H9 (cell line): ENCODE data around the gene MFRP. TPM values are rescaled to one million over a fixed set of nuclear protein-coding genes. Genes with fewer than 3 reads are reported as not detected.

Experiments
- DNase-seq: peaks from one replicate; pipeline ENCODE4 v3.0.0-alpha.2; 2017
- H2AFZ ChIP-seq: one replicate; pipeline ENCODE4 v1.6.1; 2013; ENCODE audit warnings: mild to moderate bottlenecking, low read length, control low read depth, moderate library complexity
- H2AK5ac ChIP-seq: 2 replicates; pipeline ENCODE4 v1.6.1; 2013; ENCODE audit warnings: low read length, control low read depth, mixed read lengths; ENCODE audit not compliant: insufficient read length
- H2BK120ac ChIP-seq: one replicate; pipeline ENCODE4 v1.6.1; 2013; ENCODE audit warnings: low read depth, mild to moderate bottlenecking, low read length, control low read depth, inconsistent platforms; ENCODE audit not compliant: poor library complexity, severe bottlenecking
- H2BK12ac ChIP-seq: 2 replicates; pipeline ENCODE4 v1.6.1; 2013; ENCODE audit warnings: low read length, control low read depth, mixed read lengths, low read depth; ENCODE audit not compliant: insufficient read length
- H2BK15ac ChIP-seq: 2 replicates; pipeline ENCODE4 v1.6.1; 2013; ENCODE audit warnings: low read depth, low read length, control low read depth
- H2BK20ac ChIP-seq: one replicate; pipeline ENCODE4 v1.6.1; 2013; ENCODE audit warnings: low read depth, mild to moderate bottlenecking, low read length, control low read depth, inconsistent platforms; ENCODE audit not compliant: poor library complexity, severe bottlenecking
- H2BK5ac ChIP-seq: 2 replicates; pipeline ENCODE4 v1.6.1; 2013; ENCODE audit warnings: low read length, control low read depth, mixed read lengths; ENCODE audit not compliant: insufficient read length
- H3K14ac ChIP-seq: 2 replicates; pipeline ENCODE4 v1.6.1; 2013; ENCODE audit warnings: low read length, control low read depth; ENCODE audit not compliant: insufficient read depth
- H3K18ac ChIP-seq: 2 replicates; pipeline ENCODE4 v1.6.1; 2013; ENCODE audit warnings: low read depth, mild to moderate bottlenecking, mixed read lengths, low read length, control low read depth; ENCODE audit not compliant: insufficient read length
- H3K23ac ChIP-seq: 2 replicates; pipeline ENCODE4 v1.6.1; 2013; ENCODE audit warnings: low read length, control low read depth, mixed read lengths, low read depth; ENCODE audit not compliant: insufficient read length
- H3K23me2 ChIP-seq: 2 replicates; pipeline ENCODE4 v1.6.1; 2013; ENCODE audit warnings: low read depth, mild to moderate bottlenecking, mixed read lengths, low read length, control low read depth; ENCODE audit not compliant: insufficient read length, poor library complexity, severe bottlenecking
- H3K27ac ChIP-seq: 2 replicates; pipeline ENCODE4 v1.5.1; 2013; ENCODE audit warnings: low read length, control low read depth, mixed read lengths, low read depth; ENCODE audit not compliant: insufficient read length
- H3K27me3 ChIP-seq: 2 replicates; pipeline ENCODE4 v1.6.1; 2013; ENCODE audit warnings: low read length, control low read depth, inconsistent platforms; ENCODE audit not compliant: insufficient read depth
- H3K4ac ChIP-seq: 2 replicates; pipeline ENCODE4 v1.6.1; 2013; ENCODE audit warnings: low read depth, mild to moderate bottlenecking, control low read depth, inconsistent platforms, low read length, moderate library complexity
- H3K4me1 ChIP-seq: 2 replicates; pipeline ENCODE4 v1.6.1; 2013; ENCODE audit warnings: low read length, control low read depth, inconsistent platforms; ENCODE audit not compliant: insufficient read depth
- H3K4me2 ChIP-seq: 2 replicates; pipeline ENCODE4 v1.6.1; 2013; ENCODE audit warnings: low read length, control low read depth, mixed read lengths; ENCODE audit not compliant: insufficient read length, insufficient read depth
- H3K56ac ChIP-seq: 2 replicates; pipeline ENCODE4 v1.6.1; 2013; ENCODE audit warnings: low read depth, mild to moderate bottlenecking, mixed read lengths, low read length, control low read depth; ENCODE audit not compliant: insufficient read length
- H3K79me1 ChIP-seq: 2 replicates; pipeline ENCODE4 v1.6.1; 2013; ENCODE audit warnings: low read depth, mild to moderate bottlenecking, moderate library complexity, low read length, control low read depth, inconsistent platforms; ENCODE audit not compliant: insufficient read depth, poor library complexity, severe bottlenecking
- H3K79me2 ChIP-seq: 2 replicates; pipeline ENCODE4 v1.6.1; 2013; ENCODE audit warnings: low read length, control low read depth, inconsistent platforms; ENCODE audit not compliant: insufficient read depth
- H3K9ac ChIP-seq: 2 replicates; pipeline ENCODE4 v1.6.1; 2013; ENCODE audit warnings: low read length, control low read depth, mixed read lengths; ENCODE audit not compliant: insufficient read length; ENCODE audit errors: extremely low read depth
- H3K9me3 ChIP-seq: one replicate; pipeline ENCODE4 v1.6.1; 2013; ENCODE audit warnings: low read depth, low read length, inconsistent platforms; ENCODE audit not compliant: control insufficient read depth
- H3T11ph ChIP-seq: one replicate; pipeline ENCODE4 v1.6.1; 2013; ENCODE audit warnings: mild to moderate bottlenecking, low read length, control low read depth, inconsistent platforms
- H4K20me1 ChIP-seq: one replicate; pipeline ENCODE4 v1.6.1; 2013; ENCODE audit not compliant: control insufficient read depth, insufficient read length, insufficient read depth
- H4K5ac ChIP-seq: 2 replicates; pipeline ENCODE4 v1.6.1; 2013; ENCODE audit warnings: low read depth, mild to moderate bottlenecking, mixed read lengths, low read length, control low read depth; ENCODE audit not compliant: insufficient read length
- H4K8ac ChIP-seq: replicated peaks from 2 replicates; pipeline ENCODE4 v1.6.1; 2013; ENCODE audit warnings: low read length, control low read depth, mixed read lengths, low read depth; ENCODE audit not compliant: insufficient read length
- H4K91ac ChIP-seq: 2 replicates; pipeline ENCODE4 v1.6.1; 2013; ENCODE audit warnings: low read depth, mild to moderate bottlenecking, moderate library complexity, mixed read lengths, low read length, control low read depth; ENCODE audit not compliant: insufficient read length
- H3K27ac Mint-ChIP-seq, 3 experiments: 2 replicates in 2 of 3; 3 replicates in 1 of 3; pipeline ENCODE4 v1.8.0; 2020 to 2021; ENCODE audit warnings: mixed read lengths in 3 of 3, mild to moderate bottlenecking in 1 of 3, moderate library complexity in 1 of 3
- H3K27me3 Mint-ChIP-seq: 2 replicates; pipeline ENCODE4 v1.8.0; 2021; ENCODE audit warnings: low read depth, mild to moderate bottlenecking, moderate library complexity, mixed read lengths
- H3K36me3 Mint-ChIP-seq, 3 experiments: 2 replicates in 2 of 3; 3 replicates in 1 of 3; pipeline ENCODE4 v1.8.0; 2020 to 2021; ENCODE audit warnings: low read depth in 3 of 3, mixed read lengths in 3 of 3; ENCODE audit not compliant: insufficient read depth in 1 of 3
- H3K4me1 Mint-ChIP-seq, 2 experiments: 2 replicates each; pipeline ENCODE4 v1.8.0; 2020; ENCODE audit warnings: mixed read lengths in 2 of 2
- H3K4me3 Mint-ChIP-seq, 2 experiments: 2 replicates in 1 of 2; 3 replicates in 1 of 2; pipeline ENCODE4 v1.8.0; 2020 to 2021; ENCODE audit warnings: mild to moderate bottlenecking in 2 of 2, mixed read lengths in 2 of 2, moderate library complexity in 1 of 2
- H3K9me3 Mint-ChIP-seq, 2 experiments: 2 replicates in 1 of 2; 3 replicates in 1 of 2; pipeline ENCODE4 v1.8.0; 2020; ENCODE audit warnings: mild to moderate bottlenecking in 2 of 2, mixed read lengths in 2 of 2, moderate library complexity in 1 of 2
- CTCF ChIP-seq: fragments of 200-600 bp; sonication (generic); conservative IDR thresholded peaks from 3 replicates; pipeline ENCODE4 v1.8.0; 2021; ENCODE audit warnings: antibody characterized with exemption, mild to moderate bottlenecking
- WGBS: extraction: QIAGEN DNeasy Blood & Tissue Kit; methylation state at CpG from one replicate; pipeline ENCODE4 v1.1.7; 2013; ENCODE audit warnings: missing lambda C conversion rate, low lambda C conversion rate, mixed read lengths; ENCODE audit not compliant: insufficient read length; ENCODE audit errors: extremely low coverage; 5-methylcytosine and 5-hydroxymethylcytosine counted together
- total RNA-seq: library from RNA; stranded (reverse); gene quantifications from 2 replicates; pipeline ENCODE4 v1.2.1, GENCODE V29; 2021

Gene MFRP
- total RNA-seq, 1 experiment from 2014 or later = not detected

GRCh38 chr11:119369132-119369925 lies 22.8 kb upstream of the MFRP start:
- no peaks in the 10 kb centered on the region for H3K79me2 ChIP-seq
- H4K8ac ChIP-seq = no peak overlapping the region
- H3K4me2 ChIP-seq = no peak overlapping the region
- no peak overlapping the region for H3K27ac ChIP-seq
- H2AFZ ChIP-seq = no peak overlapping the region
- WGBS = no CpG with 5 or more reads among the region's 13 CpGs
- H3K23me2 ChIP-seq = no peaks in the 10 kb centered on the region
- no peak overlapping the region for H3K9ac ChIP-seq
- no peak overlapping the region for H3K4ac ChIP-seq
- no peak overlapping the region for H4K5ac ChIP-seq
- no peak overlapping the region for H2AK5ac ChIP-seq
- H3K23ac ChIP-seq = no peak overlapping the region
- no peak overlapping the region for H3K4me3 Mint-ChIP-seq
- peaks cover 12% of the 10 kb centered on the region; the same call in 1 of the 2 replicates for H3K27me3 ChIP-seq
- no peak overlapping the region for H2BK120ac ChIP-seq
- no peaks in the 10 kb centered on the region for H3K79me1 ChIP-seq
- H2BK5ac ChIP-seq = no peak overlapping the region
- no peak overlapping the region for H2BK20ac ChIP-seq
- H2BK12ac ChIP-seq = no peak overlapping the region
- no peak overlapping the region for H2BK15ac ChIP-seq
- peaks cover 50% of the 10 kb centered on the region for H3K27me3 Mint-ChIP-seq
- H3K27ac Mint-ChIP-seq = no peak overlapping the region
- no peak overlapping the region for H4K91ac ChIP-seq
- no peak overlapping the region for H3K18ac ChIP-seq
- peaks cover 52 to 61% of the 10 kb centered on the region in 2 experiments for H3K4me1 Mint-ChIP-seq
- no peak overlapping the region for H3K14ac ChIP-seq
- H3K36me3 Mint-ChIP-seq = peaks cover 0 to 6% (median 2%) of the 10 kb centered on the region in 3 experiments; a peak in 5 of 7 replicates
- no peak overlapping the region for H3T11ph ChIP-seq
- H3K9me3 ChIP-seq = no peaks in the 10 kb centered on the region
- H3K4me1 ChIP-seq = 0 out of 2 replicates have a peak, but pooled peaks cover 2% of the 10 kb centered on the region
- no peak for DNase-seq
- H3K9me3 Mint-ChIP-seq = peaks cover 2 to 5% of the 10 kb centered on the region in 2 experiments; a peak in 2 of 5 replicates
- peaks cover 4% of the 10 kb centered on the region for H4K20me1 ChIP-seq
- H3K56ac ChIP-seq = no peak overlapping the region
- TF ChIP-seq CTCF = no peak
